ENCODE results near the gene ASPHD2.

The ASPHD2 gene

DNA sequence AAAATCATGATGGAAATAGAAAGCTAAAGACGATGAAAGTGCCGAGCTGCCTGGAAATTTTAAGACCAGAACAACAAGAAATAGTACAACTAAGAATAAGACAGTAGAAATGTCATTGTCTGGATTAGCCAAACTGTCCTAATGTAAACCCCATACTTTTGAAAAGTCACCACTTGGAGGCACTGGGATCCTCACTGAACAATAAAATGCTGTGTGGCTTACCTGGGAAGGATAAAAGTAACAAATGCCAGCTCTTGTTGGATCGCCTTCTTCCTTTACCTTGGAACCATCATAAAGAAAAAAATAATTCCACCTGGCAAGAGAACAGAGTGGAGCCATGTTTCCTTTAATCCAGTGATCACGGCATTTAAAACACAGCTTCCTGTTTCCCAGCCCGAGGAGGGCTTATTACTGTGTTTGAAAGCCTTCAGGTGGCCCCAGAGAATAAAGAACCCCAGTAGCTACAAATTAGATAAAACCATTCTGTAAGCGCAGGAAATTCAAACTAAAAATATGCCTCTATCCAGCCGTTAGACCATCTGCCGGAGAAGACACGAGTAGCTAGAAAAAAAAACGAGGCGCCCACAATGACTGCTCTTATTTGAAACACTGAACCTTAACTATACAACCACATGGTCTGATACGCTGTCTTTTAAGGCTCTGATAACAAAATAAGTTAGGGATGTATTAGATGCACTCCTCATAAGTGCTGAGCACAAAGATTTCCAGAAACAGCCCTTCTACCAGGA lies 50.2 kb downstream of the ASPHD2 start:
- DNase-seq = no peak

DNA sequence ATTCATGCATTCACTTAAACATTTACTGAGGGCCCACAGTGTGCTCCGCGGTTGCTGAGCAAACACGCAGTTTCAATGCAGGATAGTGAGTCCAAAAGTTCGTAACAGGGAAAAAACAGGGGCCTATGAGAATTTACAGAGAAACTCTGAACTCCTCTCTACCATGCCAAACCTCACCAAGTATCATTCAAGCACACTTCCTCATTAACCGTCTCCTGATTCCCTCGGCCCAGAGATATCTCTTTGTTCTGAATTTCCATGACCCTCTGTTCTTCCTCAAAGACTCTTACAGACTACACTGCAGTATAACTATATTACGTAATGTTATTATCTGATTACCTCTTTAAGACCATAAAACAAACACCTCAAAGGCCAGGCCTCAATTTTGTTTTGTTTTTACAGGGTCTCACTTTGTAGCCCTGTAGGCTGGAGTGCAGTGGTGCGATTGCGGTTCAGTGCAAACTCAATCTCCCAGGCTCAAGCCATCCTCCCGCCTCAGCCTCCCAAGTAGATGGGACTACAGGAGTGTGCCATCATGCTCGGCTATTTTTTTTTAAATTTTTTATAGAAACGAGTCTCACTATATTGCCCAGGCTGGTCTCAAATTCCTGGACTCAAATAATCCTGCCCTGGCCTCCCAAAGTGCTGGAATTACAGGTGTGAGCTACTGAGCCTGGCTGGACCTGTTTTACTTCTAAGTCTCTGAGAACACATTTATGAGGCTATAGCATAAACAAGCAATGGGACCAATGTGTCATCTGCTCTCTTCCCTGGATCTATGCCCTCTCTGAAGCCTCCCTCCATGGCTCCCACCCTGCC lies 50.9 kb downstream of the ASPHD2 start:
- DNase-seq = no peak

DNA sequence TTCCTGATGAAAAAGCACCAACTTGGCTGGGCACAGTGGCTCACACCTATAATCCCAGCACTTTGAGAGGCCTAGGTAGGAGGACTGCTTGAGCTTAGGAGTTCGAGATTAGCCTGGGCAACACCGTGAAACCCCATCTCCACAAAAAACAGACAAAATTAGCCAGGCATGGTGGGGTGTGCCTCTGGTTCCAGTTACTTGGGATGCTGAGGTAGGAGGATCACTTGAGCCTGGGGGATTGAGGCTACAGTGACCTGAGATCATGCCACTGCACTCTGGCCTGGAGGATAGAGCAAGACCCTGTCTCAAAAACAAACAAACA lies 51.5 kb downstream of the ASPHD2 start:
- DNase-seq = no peak

DNA sequence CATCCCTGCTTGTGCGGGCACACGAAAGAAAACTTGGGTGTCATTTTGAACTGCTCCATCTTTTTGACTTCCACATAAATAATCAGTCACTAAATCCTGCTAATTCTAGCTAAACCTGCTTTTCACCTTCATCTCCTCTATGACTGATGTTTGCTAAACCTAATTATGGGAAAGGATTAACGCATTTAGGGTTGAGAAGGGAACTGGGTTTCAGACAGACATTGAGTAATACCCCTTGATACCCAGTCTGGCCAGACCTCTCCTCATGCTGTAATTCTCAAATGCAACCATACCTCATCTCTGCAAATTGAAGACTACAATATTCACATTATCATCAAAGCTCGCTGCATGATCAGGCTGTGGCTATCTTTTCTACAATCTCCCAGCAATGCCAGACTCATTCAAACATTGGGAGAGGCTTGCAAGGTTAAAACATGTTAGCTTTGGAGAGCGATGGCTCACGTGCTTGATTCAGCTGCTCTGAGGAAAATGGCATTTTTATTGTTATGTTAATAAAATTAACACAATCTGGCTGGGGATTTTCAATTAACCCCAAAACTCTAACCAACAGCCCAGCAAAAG lies 52.1 kb downstream of the ASPHD2 start:
- no peak for DNase-seq

DNA sequence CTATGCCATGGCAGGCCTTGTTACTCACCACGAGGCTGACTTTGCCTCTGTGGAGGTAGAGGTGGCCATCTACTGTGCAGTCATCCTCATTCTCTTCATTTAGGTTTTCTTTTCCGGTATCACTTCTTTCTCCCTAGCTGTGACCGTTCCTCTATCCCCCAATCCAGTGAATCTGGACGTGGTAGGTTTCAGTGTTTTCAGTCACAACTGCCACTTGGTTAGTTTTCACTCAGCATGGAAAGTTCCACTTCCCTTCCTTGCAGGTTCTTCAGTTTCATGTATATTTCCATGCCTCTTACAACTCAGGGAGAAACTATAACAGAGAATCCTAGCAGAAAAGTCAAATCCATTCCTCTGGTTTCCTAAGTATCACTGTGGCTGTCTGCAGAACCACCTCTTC lies 52.6 kb downstream of the ASPHD2 start:
- DNase-seq = no peak

DNA sequence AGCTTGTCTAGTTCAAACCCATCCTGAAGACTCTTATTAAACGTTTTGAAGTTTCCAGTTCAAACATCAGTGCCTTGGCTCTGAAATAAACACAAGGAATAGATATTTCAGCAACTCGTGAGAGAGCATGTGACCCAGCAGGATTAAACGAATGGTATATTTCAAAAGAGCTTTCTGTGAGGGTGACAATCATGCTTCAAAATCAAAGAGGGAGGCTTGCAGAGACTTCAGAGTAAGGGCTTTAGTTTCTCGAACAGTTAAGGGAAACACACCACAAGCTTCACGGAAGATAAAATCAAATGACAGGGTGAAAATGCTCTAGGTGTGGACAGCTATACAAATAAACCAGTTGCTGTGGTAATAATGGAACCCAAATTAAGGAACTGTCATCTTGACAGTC lies 53.1 kb downstream of the ASPHD2 start:
- no peak for DNase-seq

DNA sequence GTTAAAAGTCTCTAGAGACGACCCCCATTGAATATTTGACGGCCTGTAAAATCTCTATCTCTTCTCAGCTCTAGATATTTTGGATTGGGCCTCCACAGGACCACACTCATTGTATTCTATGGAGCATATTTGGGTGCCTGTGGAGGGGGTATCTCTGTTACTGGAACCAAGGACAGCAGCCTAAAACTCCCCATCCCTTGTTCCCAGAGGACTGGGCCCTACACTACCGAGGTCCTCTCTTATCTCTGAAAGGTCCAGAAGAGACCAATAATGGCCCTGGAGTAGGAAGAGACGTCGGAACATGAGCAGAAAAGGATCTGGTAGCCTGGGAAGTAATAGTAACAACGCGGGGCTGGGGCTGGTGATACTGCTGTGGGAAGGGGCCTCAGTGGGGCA lies 54.0 kb downstream of the ASPHD2 start:
- no peak for DNase-seq

DNA sequence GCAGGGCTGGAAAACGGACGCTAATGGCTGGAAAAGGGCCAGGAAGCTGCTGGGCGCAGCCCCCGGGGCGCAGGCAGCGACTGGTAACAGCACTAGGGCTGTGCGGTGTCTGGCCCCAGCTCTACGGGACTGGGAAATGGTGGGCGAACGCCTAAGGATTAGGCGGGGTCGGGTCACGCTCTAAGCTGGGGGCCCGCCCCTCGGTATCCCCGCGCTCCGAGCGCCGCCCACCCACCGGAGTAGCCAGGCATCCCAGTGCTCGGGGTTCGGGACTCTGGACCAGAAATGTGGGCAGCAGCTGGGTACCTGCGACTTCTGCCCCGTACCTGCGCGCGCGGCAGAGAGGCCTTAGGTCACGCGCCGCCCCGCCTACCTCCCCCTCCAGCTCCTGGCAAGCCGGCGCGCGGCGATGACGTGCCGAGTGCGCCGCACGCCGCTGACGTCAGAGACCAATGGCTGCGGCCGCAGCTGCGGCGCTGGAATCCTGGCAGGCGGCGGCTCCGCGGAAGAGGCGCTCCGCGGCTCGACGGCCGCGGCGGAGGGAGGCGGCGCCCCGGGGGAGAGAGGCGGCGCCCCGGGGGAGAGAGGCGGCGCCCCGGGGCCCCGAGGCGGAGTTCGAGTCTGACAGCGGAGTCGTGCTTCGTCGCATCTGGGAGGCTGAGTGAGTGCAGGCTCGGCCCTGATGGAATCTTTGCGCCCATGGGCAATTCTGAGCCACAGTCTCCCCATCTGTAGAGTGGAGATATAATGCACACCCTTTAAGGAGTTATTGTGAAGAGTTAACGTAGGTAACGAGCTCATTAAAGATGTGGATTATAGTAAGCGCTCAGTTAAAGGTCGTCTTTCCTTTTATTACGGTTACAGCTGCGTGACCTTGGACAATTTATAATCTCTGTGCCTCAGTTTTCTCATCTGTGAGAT lies 54.6 kb downstream of the ASPHD2 start, which contains the start of the genes HPS4 and SRRD:
Gene HPS4 (minus strand): TSS at position 345 of the 921 bp plus-strand sequence. CDS start 2,021 bp downstream, outside the sequence.
Gene SRRD (plus strand): TSS at position 439 of the 921 bp plus-strand sequence. CDS start 14 bp downstream, at position 453.
- peak; percentile 93 for DNase-seq

DNA sequence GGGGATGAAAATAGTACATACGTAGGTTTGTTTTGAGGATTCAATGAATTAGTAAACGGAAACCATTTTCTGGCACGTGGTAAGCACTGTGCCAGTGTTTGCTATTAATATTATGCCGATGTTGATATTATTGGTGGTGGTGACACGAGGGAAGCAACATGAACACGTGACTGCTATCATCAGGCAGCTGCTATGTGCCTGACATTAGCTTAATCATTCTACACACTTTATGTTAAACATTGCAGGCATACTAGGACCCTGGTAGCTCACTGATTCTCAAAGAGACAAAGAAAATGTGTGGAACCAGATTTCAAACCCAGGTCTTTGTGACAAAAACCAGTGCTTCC lies 55.3 kb downstream of the ASPHD2 start:
- DNase-seq = no peak

DNA sequence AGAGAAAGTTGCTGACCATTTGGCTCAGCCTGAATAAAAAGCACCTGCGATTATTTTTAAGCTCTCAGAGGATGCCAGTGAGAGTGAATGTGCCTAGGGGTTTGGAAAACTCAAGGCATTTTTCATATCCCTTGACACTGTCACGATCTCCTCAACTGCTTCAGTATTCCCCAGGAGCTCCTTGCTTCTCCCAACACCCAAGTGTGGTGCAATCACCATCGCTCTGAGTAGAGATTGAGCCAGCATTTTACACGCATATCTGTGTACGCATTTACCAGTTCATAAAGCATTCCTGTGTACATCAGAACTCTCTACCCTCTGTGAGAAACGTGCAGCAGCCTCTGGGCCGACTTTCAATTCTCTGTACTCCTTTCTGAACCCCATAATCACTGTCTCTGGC lies 56.0 kb downstream of the ASPHD2 start:
- no peak for DNase-seq

DNA sequence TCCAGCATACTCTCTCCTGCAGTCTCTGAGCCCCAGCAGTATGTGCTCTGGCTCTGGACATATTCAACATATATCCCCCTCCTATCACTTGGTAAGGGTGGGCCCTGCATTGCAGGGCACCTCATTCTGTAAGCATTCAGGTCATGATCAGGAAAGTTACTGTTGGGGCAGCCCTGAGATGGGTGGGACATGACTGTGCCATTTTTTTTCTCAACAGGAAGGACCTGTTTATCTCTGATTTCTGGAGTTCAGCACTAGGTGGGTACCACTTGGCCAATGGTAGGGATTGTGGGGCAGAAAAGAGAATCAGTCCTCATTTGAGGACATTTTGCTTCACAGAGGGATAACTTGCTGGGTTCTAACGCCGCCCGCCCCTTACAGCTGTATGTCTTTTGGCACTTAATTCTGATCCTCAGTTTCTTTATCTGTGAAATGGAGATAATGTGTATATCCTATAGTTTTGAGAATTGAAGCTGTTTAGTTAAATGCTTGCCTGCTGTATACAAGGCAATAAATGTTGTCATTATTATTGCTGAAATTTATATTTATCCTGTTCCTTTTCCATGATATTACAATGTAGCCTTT lies 56.8 kb downstream of the ASPHD2 start:
- no peak for DNase-seq

DNA sequence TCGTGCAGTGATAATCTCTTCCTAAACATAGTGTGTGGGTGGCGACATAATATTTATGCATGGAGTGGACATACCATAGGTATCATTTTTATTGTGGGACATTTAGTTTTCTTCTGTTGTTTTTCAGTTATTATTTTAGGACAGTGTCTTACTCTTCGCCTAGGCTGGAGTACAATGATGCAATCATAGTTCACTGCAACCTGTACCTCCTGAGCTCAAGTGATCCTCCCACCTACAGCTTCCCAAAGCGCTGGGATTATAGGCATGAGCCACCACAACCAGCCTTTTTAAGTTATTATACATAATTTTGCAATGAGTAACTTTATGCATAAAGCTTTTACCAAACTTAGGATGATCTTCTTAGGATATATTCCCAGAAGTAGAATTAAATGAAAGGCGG lies 57.3 kb downstream of the ASPHD2 start:
- no peak for DNase-seq

DNA sequence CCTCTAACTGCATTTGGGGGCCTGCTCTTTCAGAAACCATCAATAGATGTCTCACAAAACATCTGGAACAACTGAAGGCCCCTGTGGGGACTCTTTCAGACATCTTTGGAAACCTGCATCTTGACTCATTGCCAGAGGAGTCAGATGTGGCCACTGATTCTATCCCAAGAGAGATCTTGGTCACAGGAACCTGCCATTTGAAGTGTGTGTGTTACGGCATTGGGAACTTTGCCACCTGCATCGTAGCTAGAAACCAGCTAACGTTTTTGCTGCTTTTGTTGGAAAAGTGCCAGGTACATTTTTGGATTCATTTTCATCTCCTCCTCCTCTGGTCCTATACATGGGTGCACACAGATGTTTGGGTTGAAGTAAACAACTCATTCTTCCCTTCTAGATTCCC lies 58.9 kb downstream of the ASPHD2 start:
- DNase-seq = no peak

DNA sequence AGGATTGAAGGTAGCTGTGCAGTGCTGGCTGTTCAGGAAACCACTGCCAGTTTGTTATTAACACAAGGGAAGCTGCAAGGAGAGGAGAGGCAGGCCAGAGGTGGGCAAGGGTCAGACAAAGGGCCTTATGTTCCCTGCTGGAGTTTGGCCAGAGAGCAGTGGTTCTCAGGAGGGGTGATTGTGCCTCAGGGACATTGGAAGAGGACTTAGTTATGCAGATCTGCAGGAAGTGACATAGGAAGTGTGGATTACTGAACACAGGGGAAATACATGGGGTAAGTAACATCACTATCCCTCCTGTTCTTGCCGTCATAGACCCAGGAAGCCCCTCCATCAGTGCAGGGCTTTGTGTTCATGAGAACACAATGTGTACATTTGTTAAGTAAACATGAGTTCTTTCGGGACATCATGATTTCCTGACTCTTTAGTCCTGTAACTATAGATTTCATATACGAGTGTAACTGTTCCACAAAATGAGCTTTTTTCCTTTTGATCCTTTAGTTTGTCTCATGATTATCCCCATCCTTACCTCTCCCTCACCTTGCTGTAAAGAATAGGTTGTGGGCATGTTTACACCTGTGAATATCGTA lies 60.5 kb downstream of the ASPHD2 start:
- DNase-seq = no peak

DNA sequence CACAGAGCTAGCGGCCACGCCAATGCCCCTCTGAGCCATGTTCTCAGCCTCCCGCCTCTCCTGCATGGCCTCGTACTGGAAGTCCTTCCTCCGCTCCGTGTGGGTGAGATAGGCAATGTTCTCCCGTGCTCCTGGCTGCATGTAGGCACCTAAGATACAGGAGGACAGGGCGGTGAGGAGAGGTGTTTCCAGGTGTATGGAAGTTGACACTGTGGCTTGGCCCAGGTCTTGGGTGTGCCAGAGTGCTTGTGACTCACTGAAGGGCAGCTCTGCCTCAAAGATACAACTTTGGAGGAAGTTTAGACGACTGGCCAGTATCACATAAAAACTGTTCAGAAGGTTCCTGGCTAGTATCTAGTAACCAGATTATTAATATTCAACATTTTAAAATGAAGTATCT lies 63.2 kb downstream of the ASPHD2 start:
- no peak for DNase-seq

DNA sequence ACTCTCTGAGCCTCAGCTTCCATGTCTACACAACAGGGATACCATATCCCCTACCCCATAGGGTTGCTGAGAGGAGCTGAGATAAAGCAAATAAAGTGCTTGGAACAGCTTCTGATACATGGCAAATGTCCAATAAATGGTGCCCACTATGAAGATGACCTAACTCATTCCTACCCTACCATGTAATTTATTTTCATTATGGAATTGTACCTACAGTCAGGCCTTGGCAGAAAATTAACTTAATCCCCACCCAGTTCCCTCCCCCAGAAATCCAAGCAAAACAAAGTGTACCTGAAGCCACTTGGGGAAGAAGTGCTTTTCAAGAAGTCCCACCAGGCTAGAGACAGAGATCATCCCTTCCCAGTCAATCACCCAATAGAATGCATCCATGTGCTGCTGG lies 65.4 kb downstream of the ASPHD2 start:
- DNase-seq = no peak

Measured in right hindlimb (tissue), 1 donor.